HG02938 (cell line): ENCODE measurements around the gene ADAMTS2.
"Not testable (repeated sequence)": the region's sequence is repeated elsewhere in the genome, so short reads cannot be mapped to it uniquely, and the experiment has no call there.

ENCODE experiments used
- ATAC-seq: cut with Tn5 transposase; IDR thresholded peaks from one replicate; pipeline ENCODE4 v1.9.1; 2021; ENCODE audit warnings: mild to moderate bottlenecking, moderate library complexity; ENCODE audit not compliant: unreplicated experiment

The ADAMTS2 gene

DNA sequence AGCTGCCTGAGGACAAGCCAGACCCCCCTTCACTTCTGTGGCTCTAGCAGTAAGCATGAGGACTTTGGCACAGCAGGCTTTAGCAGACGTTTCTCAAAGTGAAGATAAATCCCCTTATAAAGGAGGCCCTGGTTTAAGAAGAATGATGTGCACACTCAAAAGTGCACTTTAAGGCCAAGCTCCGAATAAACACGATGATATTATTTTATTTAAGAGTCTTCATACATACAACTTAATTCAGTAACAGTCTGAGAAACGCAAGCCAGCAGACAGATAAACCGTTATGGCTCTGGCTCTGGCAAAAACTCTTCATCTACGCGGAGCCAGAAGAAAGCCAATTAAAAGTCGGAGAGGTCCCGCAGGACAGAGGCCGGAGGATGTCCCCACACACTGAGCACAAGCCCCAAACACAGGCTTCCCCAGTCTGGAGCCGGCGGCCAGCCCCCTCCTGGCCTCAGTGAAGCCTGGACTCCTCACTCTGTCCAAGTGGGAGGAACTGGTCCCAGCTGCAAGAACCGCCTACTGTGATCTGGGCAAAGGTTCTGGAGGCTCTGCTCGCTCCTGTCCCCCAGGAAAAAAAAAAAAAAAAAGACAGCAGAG is 44.6 kb downstream of the ADAMTS2 start:
- ATAC-seq = no peak

DNA sequence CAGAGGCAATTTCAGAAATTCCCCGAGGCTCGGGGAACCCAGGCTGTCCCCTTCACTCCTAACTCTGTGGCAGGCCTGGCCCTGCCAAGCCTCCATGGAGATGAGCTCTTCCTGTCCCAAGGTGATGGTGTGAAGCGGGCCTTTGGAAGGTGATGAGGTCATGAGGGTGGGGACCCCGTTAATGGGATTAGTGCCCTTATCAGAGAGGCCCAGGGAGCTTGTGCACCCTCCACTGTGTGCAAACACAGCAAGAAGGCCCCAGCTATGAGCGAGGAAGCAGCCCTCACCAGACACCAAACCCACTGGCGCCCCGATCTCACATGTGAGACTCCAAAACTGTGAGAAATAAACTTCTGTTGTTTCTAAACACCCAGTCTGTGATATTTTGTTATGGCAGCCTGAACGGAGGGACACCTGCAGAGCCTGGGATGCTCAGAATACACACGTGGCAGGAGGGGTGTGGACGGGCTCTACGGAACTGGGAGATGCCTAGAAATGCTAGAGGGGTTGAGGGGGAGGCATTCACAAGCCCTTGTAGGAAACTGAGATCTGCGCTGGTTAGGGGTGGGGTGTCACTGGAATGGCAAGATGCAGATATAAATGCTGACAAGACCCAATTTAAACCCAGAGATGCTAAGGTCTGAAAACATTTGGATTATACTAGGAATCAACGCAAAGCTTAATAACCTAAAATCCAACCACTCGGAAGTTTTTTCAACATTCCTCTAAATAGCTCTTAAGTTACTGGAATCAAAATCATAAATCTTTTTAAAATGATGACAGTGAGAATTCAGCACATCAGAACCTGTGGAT is 46.9 kb downstream of the ADAMTS2 start:
- no peak for ATAC-seq

DNA sequence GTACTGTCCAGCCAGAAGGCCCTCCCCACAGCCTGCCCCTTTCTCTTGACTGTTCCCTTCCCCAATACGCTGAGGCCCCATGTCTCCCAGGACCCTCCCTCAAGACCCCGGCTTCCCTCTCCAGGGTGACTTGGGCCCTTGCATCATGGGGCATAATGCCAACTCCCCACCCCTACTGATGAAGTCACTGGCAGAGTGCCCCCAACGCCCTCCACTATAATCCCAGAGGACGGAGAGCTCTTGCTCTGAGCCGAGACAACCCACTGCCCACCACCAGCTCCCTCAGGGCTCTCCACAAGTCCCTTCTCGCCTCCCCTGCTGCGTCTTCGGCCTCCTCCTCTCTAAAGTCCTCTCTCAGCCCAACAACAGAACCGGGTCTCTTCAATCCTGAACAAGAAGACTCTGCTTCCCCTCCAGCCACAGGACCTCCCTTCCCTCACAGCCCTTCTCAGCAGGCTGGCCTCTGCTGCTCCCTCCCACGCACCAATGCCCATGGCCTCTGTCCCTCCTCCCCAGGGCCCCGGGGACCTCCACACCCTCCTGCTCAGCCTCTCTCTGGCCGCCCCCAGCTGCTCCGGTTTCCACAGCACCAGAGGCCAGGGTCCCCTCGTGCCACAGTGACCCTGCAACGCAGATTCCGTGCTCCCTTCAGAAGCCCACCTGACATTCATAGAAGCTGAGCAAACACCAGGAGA is 47.6 kb downstream of the ADAMTS2 start:
- ATAC-seq = no peak

DNA sequence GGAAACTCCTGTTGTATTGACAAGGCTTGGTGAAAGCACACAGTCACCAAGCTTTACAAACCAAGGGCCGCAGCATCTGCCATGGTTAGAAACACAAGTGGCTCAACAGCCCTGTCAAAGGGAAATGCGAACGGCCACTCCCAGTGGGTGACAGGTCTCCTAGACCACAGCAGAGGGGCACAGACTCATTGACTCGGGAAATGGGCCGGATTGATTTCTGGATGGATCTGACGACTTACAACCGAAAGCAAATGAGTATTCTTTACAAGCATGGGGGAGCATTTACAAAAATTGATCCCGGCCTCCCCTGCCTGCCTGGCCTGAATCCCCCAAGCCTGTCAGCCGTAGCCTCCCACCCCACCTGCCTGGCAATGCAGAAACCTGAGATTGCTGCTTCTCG is 48.2 kb downstream of the ADAMTS2 start:
- ATAC-seq = no peak

DNA sequence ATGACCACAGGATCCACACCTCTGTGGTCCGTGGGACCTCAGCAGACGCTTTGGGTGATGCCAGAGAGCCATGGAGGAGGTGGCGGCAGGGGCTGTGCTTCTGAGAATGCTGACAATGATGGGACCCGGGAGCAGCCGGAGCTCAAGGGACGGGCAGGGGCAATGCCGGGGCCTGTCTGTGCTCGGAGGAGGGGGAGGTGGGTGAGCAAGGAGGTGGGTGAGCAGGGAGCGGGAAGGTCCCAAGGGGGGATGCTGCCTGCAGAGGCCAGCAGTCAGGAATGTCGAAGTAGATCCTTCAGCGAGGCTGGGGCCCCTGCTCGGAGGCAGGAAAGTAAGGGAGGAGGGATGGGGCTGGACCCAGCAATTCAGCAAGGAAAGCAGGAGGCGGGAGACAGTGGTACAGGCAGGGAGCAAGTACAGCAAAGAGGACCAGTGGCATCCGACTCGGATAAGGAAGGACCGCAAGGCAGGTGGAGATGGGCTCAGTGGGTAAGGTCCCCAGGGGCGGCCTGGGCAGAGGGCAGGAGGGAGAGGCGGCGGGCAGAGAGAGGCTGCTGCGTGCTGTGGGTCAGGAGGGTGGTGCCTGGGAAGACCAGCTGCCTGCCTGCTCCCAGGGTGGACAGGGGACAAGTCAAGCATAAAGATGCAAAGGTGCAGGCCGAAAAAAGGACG is 49.0 kb downstream of the ADAMTS2 start:
- no peak for ATAC-seq

DNA sequence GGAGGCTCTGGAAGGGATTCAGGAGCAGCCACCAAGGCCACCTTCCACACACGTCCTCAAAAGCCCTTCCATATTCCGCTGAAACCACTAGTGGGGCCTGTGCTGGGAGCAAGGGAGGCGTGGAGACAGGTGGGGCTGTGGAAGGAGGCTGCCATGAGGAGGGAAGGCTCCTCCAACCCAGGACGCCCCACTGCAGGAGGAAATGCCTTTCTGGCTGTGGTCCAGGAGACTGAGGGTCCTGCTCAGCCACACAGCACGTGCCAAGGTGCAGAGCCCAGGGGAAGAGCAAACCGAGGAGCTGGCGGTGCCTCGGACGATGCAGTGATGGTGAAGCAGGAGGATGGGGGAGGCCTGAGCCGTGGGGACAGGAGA is 49.5 kb downstream of the ADAMTS2 start:
- ATAC-seq = no peak

DNA sequence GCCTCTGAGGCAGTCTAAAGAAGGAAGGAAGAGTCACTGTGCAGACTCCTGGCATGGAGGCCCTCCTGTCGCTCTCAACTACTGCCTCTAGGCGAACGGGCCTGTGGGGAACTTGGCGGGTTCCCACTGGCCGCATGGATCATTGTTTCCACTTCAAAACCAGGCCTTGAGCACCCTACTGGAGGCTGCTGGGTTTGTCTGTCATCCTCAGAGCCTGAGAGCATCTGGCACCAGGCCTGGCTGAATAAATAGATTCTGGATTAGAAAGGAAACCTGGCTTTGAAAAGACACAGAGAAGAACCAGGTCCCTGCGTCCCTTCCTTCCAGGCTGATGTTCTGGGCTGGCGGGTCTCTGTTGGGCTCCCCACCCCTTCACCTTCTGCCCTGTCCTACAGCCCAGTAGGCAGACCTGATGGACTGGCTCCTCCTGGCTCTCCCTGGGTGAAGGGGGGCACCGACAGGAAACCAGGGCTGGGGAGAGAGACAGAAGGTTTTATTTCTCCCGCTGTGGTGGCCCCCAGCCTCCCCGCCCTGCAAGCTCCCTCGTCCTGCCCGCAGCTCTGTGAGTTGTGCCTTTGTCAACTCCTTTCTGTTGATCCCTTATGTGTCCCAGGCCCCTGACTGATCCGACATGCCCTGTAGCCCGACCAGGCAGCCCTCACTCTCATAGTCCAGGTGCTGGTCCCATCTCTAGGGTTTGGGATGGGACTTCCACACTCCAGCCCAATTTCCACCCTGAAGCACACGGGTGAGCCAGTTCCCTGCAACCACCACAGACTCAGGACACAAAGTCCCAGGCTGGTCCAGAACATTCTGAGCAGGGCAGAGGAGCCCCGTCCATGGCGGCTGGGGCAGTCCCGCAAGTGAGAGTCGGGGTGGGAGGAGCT is 50.1 kb downstream of the ADAMTS2 start:
- ATAC-seq = no peak

DNA sequence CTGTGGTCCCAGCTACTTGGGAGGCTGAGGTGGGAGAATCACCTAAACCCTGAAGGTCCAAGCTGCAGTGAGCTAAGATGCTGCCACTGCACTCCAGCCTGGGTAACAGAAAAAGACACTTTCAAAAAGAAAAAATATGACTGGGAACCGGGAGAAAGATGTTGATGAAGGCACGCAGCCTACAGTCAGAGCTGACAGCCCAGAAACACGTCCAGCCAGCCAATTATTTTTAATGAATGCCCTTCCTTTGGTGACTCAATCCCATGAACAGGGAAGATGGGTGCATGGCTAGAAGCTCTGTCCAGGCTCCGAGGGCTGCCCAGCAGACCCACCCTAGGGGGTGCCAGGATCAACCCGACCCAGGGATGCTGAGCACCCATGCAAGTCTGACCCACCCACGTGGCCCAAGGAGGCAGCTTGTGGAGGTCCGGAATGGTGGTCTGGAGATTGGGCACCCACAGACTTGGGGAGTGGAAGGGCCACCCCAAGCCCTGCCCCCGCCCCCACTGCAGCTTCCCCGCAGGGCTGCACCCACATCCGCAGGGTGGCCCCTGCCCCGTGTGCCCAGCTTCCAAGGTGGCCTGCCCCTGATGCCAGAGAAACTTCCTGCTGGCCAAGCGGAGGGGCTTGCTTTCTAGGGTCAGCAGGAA is 51.0 kb downstream of the ADAMTS2 start:
- ATAC-seq = no peak

DNA sequence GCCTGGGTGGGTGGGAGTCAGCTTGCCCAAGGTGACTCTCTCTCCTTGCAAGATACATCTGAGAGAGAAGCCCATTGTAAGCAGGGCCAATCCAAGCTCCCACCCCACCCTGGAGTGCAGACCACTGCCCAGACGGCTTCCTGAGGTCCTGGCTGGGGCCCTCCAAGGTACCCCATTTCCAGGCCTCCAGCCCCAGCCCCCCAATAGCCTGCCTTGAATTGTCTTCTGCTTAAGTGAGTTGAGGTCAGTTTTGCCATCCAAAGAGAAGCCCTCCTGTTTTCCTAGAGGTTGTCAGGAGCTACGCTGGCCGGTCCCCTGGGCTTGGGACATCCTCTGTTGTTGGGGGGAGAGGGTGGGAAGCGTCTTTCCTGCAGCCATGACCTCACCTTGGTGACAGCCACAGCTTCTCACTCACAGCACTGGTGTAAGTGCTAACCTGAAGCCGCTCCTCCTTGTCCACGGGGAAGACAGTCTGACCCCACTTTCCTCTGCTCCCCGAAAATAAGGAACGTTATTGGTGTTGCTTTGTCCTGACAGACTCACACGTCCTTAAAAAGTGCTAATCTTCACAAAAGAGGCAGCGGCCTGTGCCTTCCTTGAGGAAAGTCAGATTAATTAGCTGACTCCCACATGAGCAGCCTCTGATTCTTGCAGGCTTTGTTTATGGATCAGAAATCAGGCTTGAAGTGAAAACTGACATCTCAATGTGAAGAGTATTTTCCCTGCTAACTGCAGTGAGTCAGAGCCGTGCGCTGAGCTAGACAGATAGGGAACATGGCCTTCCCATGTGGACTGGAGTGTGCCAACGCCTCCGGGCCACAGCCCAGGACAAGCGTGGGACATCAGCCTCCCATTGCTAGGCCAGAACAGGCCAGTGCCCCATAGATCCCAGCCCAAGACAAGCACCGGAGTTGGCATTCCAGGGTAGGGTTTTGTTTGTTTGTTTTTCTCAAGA is 52.3 kb downstream of the ADAMTS2 start:
- ATAC-seq = no peak

DNA sequence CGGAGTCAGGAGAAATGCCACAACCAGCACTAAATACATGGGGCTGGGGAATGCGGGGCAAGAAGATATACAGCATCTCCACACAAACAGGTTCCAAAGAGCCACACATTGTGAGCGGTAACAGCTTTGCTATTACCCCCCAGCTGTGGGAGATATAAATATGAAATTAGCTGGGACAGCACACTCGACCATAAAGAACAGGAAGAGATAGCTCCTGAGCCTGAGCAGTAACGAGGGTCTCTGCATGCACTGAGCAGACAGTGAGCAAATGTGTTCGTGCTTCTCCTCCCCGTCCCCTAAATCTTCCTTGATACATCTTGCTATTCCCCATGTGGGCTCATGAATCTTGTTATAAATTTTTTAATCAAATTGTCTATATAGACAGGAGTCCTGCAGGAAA is 53.1 kb downstream of the ADAMTS2 start:
- ATAC-seq = no peak

DNA sequence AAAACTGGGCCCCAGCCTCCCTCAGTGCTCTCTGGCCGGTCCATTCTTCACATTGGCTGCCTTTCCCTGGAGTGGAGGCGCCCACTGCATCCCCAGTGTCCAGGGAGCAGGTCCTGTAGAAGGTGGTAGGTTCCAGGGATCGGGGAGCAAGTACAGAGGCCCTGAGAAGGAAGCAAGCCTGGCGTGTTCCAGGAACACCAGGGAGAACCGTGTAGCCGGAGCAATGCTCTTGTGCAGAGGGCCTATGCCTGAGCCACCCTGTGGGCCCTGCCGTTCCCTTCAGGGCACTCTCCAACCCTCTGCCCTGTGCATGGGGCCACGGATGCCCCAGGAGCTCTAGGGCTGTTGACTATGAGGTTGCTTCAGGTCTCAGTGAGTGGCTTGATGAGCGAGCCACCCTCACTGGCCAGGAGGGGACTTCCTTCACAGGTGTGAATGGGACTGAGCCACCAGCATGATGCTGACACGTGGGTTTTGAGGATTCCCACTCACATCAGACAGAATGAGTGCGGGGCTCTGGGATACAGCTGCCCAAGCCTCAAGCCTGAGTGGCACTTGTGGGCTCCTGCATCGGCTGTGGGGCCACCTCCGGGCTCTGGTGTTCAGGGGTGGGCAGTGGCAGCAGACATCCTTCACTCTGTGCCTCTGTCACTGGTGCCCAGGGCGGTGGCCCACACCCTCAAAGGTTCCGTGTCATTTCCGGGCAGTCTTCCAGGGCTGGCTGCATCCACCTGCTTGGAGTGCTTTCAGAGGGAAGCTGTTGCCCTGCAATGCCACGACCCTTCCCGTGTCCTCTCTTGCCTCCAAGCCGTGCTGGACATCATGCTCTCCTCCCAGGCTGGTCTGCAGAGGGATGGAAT is 54.4 kb downstream of the ADAMTS2 start:
- ATAC-seq = no peak

DNA sequence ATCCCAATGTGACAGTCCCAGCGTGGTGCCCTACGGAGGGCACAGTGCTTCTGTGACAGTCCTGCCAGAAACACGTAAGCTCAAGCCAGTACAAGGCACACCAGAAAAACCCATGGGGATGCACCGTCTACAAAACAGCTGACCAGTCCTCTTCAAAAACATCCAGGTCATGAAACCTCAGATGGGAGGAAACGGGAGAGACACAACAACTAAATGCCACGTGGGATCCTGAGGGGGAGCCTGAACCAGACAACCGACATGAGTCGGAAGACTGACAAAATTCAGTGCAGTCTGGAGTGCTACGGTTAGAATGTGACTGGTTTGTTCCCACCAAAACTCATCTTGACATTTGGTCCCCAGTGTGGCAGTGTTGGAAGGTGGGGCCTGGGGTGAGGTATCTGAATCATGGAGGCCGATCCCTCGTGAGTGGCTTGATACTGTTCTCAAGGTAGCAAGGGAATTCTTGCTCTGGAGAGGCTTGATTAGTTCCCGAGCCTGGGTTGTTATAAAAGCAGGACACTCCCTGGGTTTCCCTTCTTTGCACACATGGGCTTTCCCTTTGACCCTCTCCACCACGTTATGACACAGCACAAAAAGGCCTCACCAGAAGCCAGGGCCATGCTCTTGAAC is 55.4 kb downstream of the ADAMTS2 start:
- no peak for ATAC-seq

DNA sequence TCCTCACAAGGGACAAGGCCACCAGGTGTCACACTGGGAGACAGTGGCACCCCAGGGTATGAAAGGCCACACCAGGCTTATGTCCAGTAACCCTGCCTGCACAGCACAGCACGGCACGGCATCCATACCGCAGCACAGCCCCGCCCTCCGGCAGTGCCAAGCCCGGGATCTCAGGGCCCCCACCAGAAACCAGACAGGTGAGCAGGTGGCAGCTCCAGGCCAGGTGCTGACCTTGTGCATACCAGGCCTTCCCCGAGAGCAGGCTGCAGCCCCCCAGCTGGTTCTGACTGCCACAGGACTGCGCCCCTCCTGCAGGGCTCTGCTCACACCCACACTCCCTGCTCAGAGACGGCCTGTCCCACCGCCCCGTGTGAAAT is 56.5 kb downstream of the ADAMTS2 start:
- no peak for ATAC-seq

DNA sequence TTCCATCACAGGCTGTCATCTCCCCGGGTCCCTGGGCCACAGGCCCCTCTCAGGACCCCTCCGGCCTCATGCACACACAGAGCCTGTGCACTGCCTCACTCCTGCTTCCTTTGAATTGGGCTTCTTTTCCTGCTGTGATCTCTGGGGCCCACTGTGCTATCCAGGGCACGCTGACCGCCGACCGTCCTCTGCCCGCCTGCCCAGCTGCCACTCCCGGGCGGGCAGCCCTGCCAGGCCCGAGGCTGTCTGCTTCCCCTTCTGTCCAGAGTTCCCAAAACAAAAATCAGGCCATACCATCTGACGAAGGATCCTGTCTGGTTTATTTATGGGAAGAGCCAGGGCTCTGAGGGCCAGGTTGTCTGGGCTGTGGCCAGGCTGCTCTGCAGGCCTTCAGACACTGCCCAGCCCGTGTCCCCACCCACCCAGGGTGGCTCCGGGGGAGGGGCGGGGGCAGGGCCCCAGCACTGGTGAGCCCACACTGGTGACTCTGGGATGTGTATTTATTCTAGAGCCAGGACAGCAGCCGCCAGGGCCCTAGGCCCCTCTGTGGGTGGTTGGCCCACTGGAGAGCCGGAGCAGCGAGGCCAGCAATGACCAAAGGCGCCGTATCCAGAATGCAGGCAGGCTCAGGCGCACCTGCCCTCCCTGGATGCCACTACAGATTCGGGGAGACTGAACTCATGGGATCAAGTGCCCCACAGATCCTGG is 57.0 kb downstream of the ADAMTS2 start:
- no peak for ATAC-seq

DNA sequence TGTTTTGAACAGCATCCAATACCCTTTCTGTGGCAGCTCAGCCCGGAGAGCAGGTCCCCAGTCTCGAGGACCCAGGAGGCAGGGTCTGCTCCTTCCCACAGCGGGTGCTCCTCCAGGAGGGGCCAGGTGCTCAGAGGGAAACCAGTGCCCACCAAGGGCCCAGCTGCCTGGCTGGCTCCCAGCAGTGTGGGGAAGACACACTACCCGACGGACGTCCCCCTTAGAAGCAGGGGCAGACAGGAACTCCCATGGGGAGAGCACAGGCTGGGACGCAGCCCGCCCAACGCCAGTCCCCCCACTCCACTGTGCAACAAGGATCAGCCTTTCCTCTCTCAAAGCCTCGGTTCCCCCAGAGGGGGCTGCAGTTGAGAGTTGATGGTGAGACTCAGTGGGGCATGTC is 57.6 kb downstream of the ADAMTS2 start:
- no peak for ATAC-seq

DNA sequence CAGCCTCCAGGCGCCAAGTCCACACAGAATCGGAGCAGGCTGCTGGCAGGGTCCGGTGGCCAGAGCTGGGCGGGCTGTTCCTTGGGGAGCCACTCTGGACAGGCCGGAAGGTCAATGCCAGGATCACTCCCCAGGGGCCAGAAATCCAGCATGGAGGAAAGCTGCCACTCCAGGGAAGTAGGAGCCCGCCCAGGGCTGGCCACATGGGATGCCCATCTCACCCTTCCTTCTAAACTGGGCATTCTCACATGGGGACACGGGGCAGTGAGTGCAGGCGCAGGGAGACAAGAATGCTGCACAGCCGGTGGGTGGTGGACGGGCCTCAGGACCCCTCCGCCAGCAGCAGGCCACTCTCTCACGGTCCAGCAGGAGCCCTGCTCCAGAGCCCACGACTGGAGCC is 58.2 kb downstream of the ADAMTS2 start:
- ATAC-seq = no peak

DNA sequence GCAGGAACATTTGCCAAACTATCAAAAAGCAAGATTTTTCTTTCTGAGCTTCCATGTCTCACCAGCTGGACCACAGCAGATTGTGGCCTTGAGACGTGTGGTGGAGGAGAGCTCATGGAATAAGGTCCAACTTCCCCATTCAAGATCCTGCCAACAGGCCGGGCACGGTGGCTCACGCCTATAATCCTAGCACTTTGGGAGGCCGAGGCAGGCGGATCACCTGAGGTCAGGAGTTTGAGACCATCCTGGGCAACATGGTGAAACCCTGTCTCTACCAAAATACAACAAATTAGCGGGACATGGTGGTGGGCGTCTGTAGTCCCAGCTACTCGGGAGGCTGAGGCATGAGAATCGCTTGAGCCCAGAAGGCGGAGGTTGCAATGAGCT is 59.5 kb downstream of the ADAMTS2 start:
- ATAC-seq = not testable (repeated sequence)
